Measurements from ENCODE around the gene STAMBP.
"Not testable (repeated sequence)": the region's sequence is repeated elsewhere in the genome, so short reads cannot be mapped to it uniquely, and the experiment has no call there.

Gene STAMBP

GRCh38 chr2:73837847-73838585 is 9.3 kb downstream of the STAMBP start:
- DNase-seq, result no peak

GRCh38 chr2:73838889-73839534 is 10.3 kb downstream of the STAMBP start:
- peak; percentile 74 for DNase-seq

DNA sequence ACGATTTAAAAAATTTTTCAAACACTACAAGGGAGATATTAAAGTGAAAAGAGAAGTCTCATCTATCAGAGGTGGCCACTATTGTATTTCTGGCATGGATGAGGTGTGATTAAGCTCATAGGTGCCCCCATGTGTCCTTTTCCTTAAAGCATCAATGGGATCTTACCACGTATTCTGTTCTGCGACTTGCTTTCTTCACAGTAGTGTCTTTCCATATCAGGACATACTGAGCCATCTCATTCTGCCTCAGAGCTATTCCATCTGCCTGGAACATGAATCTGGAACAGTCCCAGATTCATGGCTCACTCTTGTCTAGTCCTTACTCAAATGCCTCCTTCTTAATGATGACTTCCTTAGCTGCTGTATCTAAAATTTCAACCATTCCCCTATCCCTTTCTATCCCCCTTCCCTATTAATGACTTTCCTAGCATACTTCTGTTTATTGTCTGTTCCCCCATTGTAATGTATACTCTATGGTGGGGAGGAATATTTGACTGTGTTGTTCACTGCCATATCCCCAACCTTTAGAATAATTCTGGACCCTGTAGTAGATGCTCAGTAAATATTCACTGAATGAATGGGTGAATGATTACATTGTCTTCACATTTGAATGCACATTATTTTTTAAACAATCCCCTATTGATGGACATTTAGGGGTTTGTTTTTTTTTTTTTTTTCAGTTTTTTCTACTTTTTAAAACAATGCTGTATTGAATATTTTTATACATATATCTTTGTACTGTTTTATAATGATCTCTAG is 11.1 kb downstream of the STAMBP start:
- DNase-seq, result peak; percentile 43

DNA sequence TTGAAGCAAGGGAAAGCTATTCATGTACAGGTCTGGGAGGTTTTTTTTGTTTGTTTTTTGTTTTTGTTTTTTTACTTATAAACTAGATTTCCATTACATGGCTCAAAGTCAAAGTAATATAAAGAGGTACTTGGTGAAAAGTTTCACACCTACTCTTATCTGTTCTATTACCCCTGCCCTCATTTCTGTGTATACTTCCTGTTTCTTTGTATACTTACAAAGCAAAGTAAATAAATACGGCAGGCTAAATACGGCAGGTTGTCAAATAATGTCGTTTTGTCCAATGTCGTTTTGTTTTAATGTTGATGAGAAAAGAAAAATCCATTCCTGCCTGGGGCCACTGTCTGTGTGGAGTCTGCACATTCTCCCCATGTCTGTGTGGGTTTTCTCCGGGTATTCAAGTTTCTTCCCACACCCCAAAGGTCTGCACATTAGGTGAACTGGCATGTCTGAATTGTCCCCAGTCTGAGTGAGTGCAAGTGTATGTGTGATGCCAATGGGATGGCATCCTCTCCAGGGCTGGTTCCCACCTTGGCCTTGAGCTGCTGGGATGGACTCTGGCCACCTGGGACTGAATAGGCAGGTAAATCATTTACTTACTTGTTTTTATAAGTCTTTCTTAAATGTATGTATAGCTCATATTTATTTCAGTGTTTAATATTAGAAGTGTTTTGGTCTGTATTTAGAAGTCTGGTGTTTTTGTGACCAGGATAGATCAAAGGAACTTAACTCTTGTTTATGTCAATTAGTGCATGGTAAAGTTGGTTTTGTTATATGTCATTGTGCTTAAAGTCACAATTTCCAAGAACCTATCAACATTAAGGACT is 13.4 kb downstream of the STAMBP start:
- no peak for DNase-seq

DNA sequence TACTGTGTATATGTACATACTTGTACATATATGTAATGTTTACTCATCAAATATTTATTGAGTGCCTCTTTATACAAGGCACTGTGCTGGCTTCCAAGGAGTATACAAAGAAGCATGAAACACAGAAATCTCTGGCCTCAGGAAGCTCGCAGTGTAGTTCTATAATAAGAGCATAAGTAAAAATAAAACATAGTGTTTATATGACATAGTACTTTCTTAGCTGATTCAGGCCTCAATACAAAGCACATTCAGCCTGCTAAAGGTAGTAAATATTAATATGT is 13.9 kb downstream of the STAMBP start:
- no peak for DNase-seq

DNA sequence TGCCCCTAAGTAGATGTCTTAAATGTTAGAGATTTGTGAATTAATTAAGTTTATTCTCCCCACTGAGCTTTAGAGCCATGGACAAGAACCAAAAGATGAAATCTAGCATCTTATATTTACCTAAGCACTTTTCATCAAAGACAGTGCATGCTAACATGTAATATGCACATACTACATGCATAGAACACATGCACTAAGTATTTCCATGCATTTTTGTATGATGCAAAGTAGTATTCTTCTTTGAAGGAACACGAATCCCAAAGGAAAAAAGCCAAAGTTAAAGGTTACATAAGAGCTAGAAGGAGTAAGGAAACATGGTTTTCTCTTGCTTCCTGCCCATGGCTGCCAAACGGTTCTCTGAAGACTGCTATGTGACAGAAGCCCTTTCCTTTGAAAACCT is 15.3 kb downstream of the STAMBP start:
- no peak for DNase-seq

- no peak for DNase-seq
Observed at GRCh38 chr2:73850009-73850408, 21.2 kb downstream of the STAMBP start.

GRCh38 chr2:73851274-73851673 is 22.5 kb downstream of the STAMBP start:
- DNase-seq, result no peak

DNA sequence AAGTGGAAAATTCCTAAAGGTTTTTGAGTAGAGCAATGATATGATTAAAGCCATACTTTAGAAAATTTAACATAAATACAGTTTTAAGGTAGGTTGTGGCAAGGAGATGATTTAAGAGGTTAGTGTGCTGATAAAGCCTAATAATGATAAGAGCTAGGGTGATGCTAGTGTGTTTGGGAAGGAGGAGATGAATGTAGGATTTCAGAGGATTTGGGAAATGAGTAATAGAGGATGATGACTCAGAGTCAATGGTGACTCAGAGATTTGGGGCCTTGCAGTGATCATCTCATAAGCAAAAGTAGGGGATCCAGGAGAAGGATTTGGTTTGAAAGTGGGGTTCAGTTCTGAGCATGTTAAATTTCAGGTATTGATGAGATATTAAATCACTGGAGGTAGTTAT is 23.3 kb downstream of the STAMBP start:
- DNase-seq, result peak; percentile 75

GRCh38 chr2:73855526-73855925 is 26.8 kb downstream of the STAMBP start:
- peak; percentile 27 for DNase-seq

DNA sequence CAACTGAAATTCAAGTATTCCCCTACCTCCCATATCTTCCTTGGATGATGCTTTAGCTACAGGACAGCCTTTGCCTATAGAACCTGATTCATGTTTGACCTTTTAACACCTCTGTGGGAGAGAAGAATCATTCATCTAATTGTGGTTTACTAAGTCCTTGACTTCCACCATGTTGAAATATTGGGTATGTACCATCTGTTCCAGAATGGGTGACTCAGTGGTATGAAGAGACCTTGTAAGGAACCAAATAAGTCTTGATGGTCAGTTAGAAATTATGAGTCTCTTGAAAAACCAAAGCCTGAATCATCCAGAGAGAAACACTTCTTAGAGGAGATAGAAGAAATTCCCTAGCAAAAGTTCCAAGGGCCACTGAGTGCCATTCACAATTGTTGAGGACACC is 27.5 kb downstream of the STAMBP start:
- DNase-seq, result peak; percentile 97

- peak; percentile 88 for DNase-seq
Observed at GRCh38 chr2:73859721-73860586, 31.2 kb downstream of the STAMBP start.

GRCh38 chr2:73862987-73863386 is 34.2 kb downstream of the STAMBP start:
- no peak for DNase-seq

GRCh38 chr2:73868204-73868978 is 39.6 kb downstream of the STAMBP start:
- no peak for DNase-seq

GRCh38 chr2:73870084-73870483 is 41.3 kb downstream of the STAMBP start:
- DNase-seq, result peak; percentile 78

GRCh38 chr2:73877071-73877802 is 48.5 kb downstream of the STAMBP start:
- no peak for DNase-seq

GRCh38 chr2:73877984-73878383 is 49.2 kb downstream of the STAMBP start:
- DNase-seq, result not testable (repeated sequence)

DNA sequence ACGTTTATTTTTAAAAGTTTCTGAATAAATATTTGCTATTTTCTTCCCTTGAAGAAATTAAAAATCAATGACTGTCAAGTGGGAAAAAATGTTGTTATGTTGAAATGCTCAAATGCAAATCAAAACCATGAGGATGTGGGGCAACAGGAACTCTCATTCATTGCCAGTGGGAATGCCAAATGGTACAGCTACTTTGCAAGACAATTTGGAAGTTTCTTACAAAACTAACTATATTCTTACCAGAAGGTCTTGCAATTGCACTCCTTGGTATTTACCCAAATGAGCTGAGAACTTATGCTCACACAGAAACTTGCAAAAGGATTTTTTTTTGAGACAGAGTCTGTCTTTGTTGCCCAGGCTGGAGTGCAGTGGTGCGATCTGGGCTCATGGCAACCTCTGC is 56.6 kb downstream of the STAMBP start:
- no peak for DNase-seq

DNA sequence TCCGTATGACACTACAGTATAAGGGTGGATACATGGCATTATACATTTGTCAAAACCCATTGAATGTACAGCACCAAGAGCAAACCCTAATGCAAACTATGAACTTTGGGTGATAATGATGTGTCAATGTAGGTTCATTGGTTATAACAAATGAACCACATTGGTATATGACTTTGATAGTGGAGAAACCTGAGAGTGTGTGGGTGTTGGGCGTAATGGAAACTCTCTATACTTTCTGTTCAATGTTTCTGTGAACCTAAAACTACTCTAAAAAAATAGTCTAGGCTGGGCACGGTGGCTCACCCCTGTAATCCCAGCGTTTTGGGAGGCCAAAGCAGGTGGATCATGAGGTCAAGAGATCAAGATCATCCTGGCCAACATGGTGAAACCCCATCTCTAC is 57.6 kb downstream of the STAMBP start:
- no peak for DNase-seq

GRCh38 chr2:73887596-73888353 is 59.0 kb downstream of the STAMBP start:
- DNase-seq, result not testable (repeated sequence)
